HG03469 (cell line): ENCODE results near the gene HCLS1.
"Not testable (repeated sequence)": the region's sequence is repeated elsewhere in the genome, so short reads cannot be mapped to it uniquely, and the experiment has no call there.

Experiments used
- ATAC-seq: cut with Tn5 transposase; IDR thresholded peaks from one replicate; pipeline ENCODE4 v1.9.1; 2021; ENCODE audit warnings: mild to moderate bottlenecking, moderate library complexity, moderate number of reproducible peaks; ENCODE audit not compliant: unreplicated experiment

Gene HCLS1

DNA sequence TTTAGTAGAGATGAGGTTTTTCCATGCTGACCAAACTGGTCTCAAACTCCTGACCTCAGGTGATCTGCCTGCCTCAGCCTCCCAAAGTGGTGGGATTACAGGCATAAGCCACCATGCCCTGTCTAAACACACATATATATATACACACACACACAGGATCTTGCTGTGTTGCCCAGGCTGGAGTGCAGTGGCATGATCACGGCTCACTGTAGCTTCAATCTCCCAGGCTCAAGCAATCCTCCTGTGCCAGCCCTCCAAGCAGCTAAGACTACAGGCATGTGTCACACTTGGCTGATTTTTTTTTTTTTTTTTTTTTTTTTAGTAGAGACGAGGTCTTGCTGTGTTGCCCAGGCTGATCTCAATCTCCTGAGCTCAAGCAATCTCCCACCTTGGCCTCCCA is 60.8 kb downstream of the HCLS1 start:
- not testable (repeated sequence) for ATAC-seq

GRCh38 chr3:121598564-121598963 is 62.1 kb downstream of the HCLS1 start:
- ATAC-seq, result no peak

DNA sequence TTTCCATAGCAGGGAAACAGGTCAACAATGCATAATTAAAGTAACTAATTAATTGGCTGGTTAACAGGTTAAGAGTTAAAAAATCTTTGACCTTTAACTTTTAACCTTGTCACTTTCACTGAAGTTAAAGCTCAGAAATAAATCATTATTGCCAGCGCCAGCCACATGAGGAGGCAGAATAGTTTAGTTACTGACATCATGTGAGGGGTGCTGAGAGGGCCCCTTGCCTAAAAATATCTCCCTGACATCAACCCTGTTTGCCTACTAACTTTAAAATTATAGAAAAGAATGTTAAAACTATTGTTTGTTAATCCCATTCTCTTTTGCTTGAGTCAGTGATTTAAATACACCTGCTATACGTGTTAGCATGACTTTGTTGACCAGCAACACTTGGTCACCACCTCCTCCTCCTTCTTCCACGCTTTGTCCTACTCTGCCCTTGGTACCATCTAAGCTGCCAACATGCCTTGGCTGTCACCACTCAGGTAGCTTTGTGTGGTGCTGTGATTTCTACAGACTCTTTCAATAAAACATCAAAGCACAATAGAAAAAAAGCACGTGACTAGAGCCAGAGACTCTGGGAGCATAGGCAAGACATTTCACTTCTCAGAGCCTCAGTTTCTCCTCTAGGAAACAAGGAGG is 64.8 kb downstream of the HCLS1 start:
- no peak for ATAC-seq

GRCh38 chr3:121594850-121595249 is 65.9 kb downstream of the HCLS1 start:
- no peak for ATAC-seq

- ATAC-seq, result not testable (repeated sequence)
Measured at GRCh38 chr3:121593806-121594205, 66.9 kb downstream of the HCLS1 start.

DNA sequence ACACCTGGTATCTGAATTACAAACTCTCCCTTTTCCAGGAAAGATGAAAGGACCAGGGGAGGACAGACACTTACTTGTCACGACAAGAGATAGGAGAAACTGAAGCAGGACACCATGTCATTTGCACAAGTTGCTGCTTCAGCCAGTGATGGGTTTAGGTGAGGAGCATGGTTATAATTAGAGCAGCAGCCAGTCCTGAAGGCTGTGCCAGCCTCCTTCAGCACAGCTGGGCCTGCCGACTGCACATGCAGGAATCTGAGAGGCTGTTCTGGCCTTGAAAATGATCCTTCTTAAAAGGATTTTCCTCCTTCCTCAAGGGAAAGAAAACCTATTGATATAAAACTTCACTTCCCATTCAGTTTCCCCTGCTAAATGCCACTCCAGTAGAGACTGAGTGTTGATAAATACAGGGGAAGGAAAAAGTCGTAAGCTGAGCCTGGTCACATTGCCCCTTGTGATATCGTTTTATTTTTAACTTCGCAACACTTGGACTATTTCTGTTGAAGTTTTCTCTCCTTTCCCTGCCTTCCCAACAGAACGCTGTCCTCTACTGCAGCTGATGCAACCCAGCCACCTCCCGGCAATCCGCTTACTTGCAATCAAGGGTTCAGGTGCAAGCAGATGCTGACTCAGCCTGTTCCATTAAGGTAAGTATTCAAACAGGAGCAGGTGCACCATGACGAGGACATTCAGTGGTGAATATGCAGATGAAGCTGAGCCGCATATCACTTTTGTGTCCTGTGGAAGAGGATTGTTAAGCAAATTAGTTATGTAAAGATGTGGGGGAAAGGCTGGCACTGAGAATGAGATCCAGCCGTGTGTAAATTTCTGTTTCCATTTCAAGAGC is 67.6 kb downstream of the HCLS1 start, which contains the start of gene FBXO40:
TSS of gene FBXO40 (plus strand) at position 524 of the 847 bp plus-strand sequence. CDS start 27,197 bp downstream, outside the sequence.
- ATAC-seq, result no peak

DNA sequence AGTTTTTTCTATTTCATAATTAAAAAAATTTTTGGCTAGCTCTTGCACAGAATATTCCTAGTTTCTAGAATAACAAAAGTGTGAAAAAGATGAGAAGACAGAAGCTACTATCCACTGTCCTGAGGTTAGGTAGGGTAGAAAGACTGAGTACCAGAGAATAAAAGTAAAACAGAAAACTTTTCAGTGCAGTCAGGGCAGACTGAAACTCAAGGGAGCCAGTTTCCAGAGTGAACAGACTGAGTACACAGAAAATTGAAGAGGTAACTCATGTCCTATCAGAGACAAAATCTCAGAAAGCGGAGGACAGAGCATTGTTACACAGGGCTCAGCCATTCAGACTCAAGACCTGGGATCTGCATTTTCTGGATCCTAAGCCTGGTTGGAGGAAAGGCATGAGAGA is 76.3 kb downstream of the HCLS1 start:
- no peak for ATAC-seq

GRCh38 chr3:121581691-121582090 is 79.0 kb downstream of the HCLS1 start:
- ATAC-seq, result no peak
